B cell (primary cell): Measurements from ENCODE around the gene KCNH5. TPM values are rescaled to one million over a fixed set of nuclear protein-coding genes. Genes with fewer than 3 reads are reported as not detected.

Source experiments
- ATAC-seq: fragments of 200-7000 bp; cut with Tn5 transposase; one replicate; pipeline ENCODE4 v1.10.0; 2021; ENCODE audit warnings: low read depth, mild to moderate bottlenecking, moderate number of reproducible peaks, moderate library complexity
- CTCF ChIA-PET: fragments of 350-600 bp; sonication (Branson Sonifier 250); formaldehyde crosslinking; loops from one replicate; lab custom pipeline; 2021; ENCODE audit warnings: antibody characterized with exemption, inconsistent platforms; lab: Charles Lee
- POLR2A ChIA-PET: fragments of 350-600 bp; sonication (Branson Sonifier 250); formaldehyde crosslinking; loops from one replicate; lab custom pipeline; 2021; ENCODE audit warnings: antibody characterized with exemption; lab: Charles Lee
- DNase-seq: peaks from one replicate; pipeline ENCODE4 v3.0.0; 2013
- H2AFZ ChIP-seq: 2 replicates; pipeline ENCODE4 v1.6.1; 2012; ENCODE audit warnings: mild to moderate bottlenecking, low read depth, low read length; ENCODE audit not compliant: insufficient read depth, poor library complexity, severe bottlenecking
- H3K27ac ChIP-seq, 2 donors: 1 replicate in 1 of 2; 2 replicates in 1 of 2; pipeline ENCODE4 v1.5.1; 2012 to 2013; ENCODE audit warnings: low read length in 2 of 2, mild to moderate bottlenecking in 2 of 2, moderate library complexity in 1 of 2
- H3K27me3 ChIP-seq, 4 experiments: fragments of 200-600 bp in 1 of 4; sonication (generic) in 1 of 4; replicated peaks in 1 of 4; 1 replicate in 2 of 4; 2 replicates in 2 of 4; pipeline versions ENCODE4 v1.6.1 to v1.7.0; 2013 to 2016; ENCODE audit warnings: low read length in 3 of 4, mild to moderate bottlenecking in 2 of 4, mixed read lengths in 1 of 4, moderate library complexity in 1 of 4; ENCODE audit not compliant: insufficient read depth in 4 of 4, control insufficient read depth in 3 of 4; ENCODE audit errors: control extremely low read depth in 1 of 4
- H3K36me3 ChIP-seq, 2 experiments: replicated peaks in 1 of 2; 1 replicate in 1 of 2; 2 replicates in 1 of 2; pipeline versions ENCODE4 v1.6.1 to v1.7.1; 2013; ENCODE audit warnings: low read length in 1 of 2; ENCODE audit not compliant: insufficient read depth in 2 of 2, control insufficient read depth in 1 of 2; ENCODE audit errors: control extremely low read depth in 1 of 2, extremely low read depth in 1 of 2
- H3K4me1 ChIP-seq, 2 donors: fragments of 200-600 bp in 1 of 2; sonication (generic) in 1 of 2; 1 replicate in 1 of 2; 2 replicates in 1 of 2; pipeline versions ENCODE4 v1.5.1 to v1.6.1; 2013 to 2017; ENCODE audit warnings: low read length in 2 of 2; ENCODE audit not compliant: control insufficient read depth in 2 of 2, insufficient read depth in 2 of 2
- H3K4me2 ChIP-seq: replicated peaks from 2 replicates; pipeline ENCODE3; 2012; ENCODE audit warnings: mild to moderate bottlenecking, low read depth, low read length; ENCODE audit not compliant: poor library complexity, severe bottlenecking
- H3K4me3 ChIP-seq, 5 experiments: fragments of 200-600 bp in 1 of 5; sonication (generic) in 1 of 5; 1 replicate in 3 of 5; 2 replicates in 2 of 5; pipeline versions ENCODE4 v1.5.1 to v1.7.0; 2011 to 2016; ENCODE audit warnings: low read length in 4 of 5, mild to moderate bottlenecking in 4 of 5, low read depth in 2 of 5, control low read depth in 1 of 5, moderate library complexity in 1 of 5; ENCODE audit not compliant: insufficient read depth in 1 of 5; ENCODE audit errors: control extremely low read depth in 1 of 5, extremely low read depth in 1 of 5
- H3K79me2 ChIP-seq: fragments of 200-600 bp; sonication (generic); one replicate; pipeline ENCODE4 v1.6.0; 2016; ENCODE audit warnings: low read length; ENCODE audit not compliant: control insufficient read depth, insufficient read depth
- H3K9ac ChIP-seq: fragments of 200-600 bp; sonication (generic); 2 replicates; pipeline ENCODE4 v1.6.1; 2017; ENCODE audit warnings: mild to moderate bottlenecking, low read length, moderate library complexity
- H3K9me3 ChIP-seq, 3 donors: one replicate each; pipeline versions ENCODE4 v1.6.1 to v1.7.1; 2013; ENCODE audit warnings: low read length in 2 of 3; ENCODE audit not compliant: control insufficient read depth in 2 of 3, insufficient read depth in 1 of 3; ENCODE audit errors: control extremely low read depth in 1 of 3
- H4K20me1 ChIP-seq: 2 replicates; pipeline ENCODE4 v1.6.0; 2012; ENCODE audit warnings: mild to moderate bottlenecking, low read length; ENCODE audit not compliant: insufficient read depth, control insufficient read depth, poor library complexity, severe bottlenecking
- H3K27ac Mint-ChIP-seq: one replicate; pipeline ENCODE4 v1.8.0; 2021; ENCODE audit warnings: mixed read lengths
- H3K27me3 Mint-ChIP-seq: one replicate; pipeline ENCODE4 v1.8.0; 2021; ENCODE audit warnings: mixed read lengths
- H3K4me1 Mint-ChIP-seq: one replicate; pipeline ENCODE4 v1.8.0; 2021; ENCODE audit warnings: mixed read lengths
- H3K4me3 Mint-ChIP-seq: one replicate; pipeline ENCODE4 v1.8.0; 2021; ENCODE audit warnings: mixed read lengths
- H3K9me3 Mint-ChIP-seq: one replicate; pipeline ENCODE4 v1.8.0; 2022; ENCODE audit warnings: mixed read lengths; ENCODE audit not compliant: insufficient read depth
- EZH2 ChIP-seq: IDR thresholded peaks from 2 replicates; pipeline ENCODE4 v1.6.1; 2012; ENCODE audit warnings: borderline replicate concordance, low read depth, mild to moderate bottlenecking, moderate library complexity, low read length; ENCODE audit not compliant: insufficient read depth, poor library complexity, severe bottlenecking
- WGBS: methylation state at CpG from one replicate; pipeline ENCODE4 v1.1.5; 2013; ENCODE audit warnings: missing lambda C conversion rate; ENCODE audit not compliant: insufficient coverage; 5-methylcytosine and 5-hydroxymethylcytosine counted together
- intact Hi-C: fragments of 100-400 bp; cut with micrococcal nuclease; formaldehyde crosslinking; loops from one replicate; pipeline ENCODE4 v1.10.0; 2022
- polyA plus RNA-seq: library from polyadenylated mRNA; depleted of rRNA; stranded (reverse); fragments of >200 nt; gene quantifications from 2 replicates; pipeline ENCODE4 v1.2.3, GENCODE V29; 2012
- total RNA-seq, 2 donors: library from RNA; stranded (reverse); fragments of 120-200 nt in 1 of 2; gene quantifications; 1 replicate in 1 of 2; 2 replicates in 1 of 2; pipeline versions ENCODE4 v1.2.3 to v1.2.4, GENCODE V29; 2013 to 2022
- TF ChIP-seq, protein P1 (sequence below): fragments of 200-600 bp; IDR thresholded peaks from one replicate; pipeline ENCODE4 v1.8.0; 2022; ENCODE audit warnings: antibody characterized with exemption, mild to moderate bottlenecking

Gene KCNH5
- total and polyA plus RNA-seq, 2 donors (not counting 1 experiment from before 2014, with no cell fraction given): not detected

DNA sequence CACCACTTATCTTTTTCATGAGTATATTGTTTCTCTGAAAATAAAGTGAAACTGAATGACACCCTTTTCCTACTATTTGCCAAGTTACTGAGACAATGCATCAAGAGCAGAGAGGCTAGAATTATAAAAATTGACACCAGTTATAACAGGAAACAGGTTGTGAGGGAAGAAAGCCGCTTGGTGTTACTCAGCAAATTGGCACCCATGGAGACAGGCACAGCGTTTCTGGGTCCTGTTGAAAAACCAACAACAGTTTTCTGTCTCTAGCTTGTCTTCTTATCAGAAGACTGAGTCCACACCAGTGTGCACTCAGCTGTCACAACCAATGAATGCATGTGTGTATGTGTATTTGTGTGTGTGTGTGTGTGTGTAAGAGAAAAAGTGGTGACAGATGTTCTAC, 267.7 kb downstream of the KCNH5 start:
- intact Hi-C loops: no loop called here
- Mint-ChIP-seq H3K27ac (no peak overlapping the region), H3K9me3 (peaks cover 9% of the 10 kb centered on the region), H3K4me3 (no peak overlapping the region), H3K27me3 (no peaks in the 10 kb centered on the region), H3K4me1 (no peaks in the 10 kb centered on the region)
- CTCF ChIA-PET: no interaction called here
- Histone ChIP-seq H3K79me2 (no peaks in the 10 kb centered on the region), H3K9me3 (peaks cover 0 to 4% (median 0%) of the 10 kb centered on the region in 3 donors), H3K36me3 (no peaks in the 10 kb centered on the region), H3K27me3 (no peaks in the 10 kb centered on the region), H2AFZ (no peak overlapping the region), H4K20me1 (no peaks in the 10 kb centered on the region), H3K27ac (no peak overlapping the region), H3K4me1 (no peaks in the 10 kb centered on the region), H3K4me3 (no peak overlapping the region), H3K4me2 (no peak overlapping the region), H3K9ac (no peak overlapping the region)
- WGBS: 72% methylated on average over 2 of the region's 2 CpGs
- DNase-seq (no peak), ATAC-seq (no peak)
- no peak for TF ChIP-seq EZH2
- TF ChIP-seq, protein P1, sequence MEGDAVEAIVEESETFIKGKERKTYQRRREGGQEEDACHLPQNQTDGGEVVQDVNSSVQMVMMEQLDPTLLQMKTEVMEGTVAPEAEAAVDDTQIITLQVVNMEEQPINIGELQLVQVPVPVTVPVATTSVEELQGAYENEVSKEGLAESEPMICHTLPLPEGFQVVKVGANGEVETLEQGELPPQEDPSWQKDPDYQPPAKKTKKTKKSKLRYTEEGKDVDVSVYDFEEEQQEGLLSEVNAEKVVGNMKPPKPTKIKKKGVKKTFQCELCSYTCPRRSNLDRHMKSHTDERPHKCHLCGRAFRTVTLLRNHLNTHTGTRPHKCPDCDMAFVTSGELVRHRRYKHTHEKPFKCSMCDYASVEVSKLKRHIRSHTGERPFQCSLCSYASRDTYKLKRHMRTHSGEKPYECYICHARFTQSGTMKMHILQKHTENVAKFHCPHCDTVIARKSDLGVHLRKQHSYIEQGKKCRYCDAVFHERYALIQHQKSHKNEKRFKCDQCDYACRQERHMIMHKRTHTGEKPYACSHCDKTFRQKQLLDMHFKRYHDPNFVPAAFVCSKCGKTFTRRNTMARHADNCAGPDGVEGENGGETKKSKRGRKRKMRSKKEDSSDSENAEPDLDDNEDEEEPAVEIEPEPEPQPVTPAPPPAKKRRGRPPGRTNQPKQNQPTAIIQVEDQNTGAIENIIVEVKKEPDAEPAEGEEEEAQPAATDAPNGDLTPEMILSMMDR: no peak
- POLR2A ChIA-PET: no interaction called here

DNA sequence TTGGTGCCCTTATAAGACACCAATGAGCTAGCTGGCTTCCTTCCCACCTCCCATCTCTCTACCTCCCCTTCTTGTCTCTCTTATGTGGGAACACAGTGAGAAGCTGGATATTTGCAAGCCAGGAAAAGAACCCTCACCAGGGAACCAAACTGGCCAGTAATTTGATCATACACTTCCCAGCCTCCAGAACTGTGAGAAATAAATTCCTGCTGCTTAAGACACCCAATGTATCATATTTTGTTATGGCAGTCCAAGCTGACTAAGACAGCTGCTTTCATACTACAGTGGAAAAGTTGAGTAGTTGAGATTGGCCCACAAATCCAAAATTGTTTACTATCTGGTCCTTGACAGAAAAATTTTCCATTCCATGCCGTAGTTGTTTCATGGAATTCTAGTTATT, 269.0 kb downstream of the KCNH5 start:
- DNase-seq: no peak
- ATAC-seq: no peak
- H3K9me3 ChIP-seq: peaks cover 0 to 1% (median 0%) of the 10 kb centered on the region in 3 donors
- TF ChIP-seq, protein P1: no peak
- no peak for TF ChIP-seq EZH2
- WGBS: no CpG with 5 or more reads among the region's 1 CpG
- no peaks in the 10 kb centered on the region for H3K4me1 ChIP-seq
- Mint-ChIP-seq H3K4me3 (no peak overlapping the region), H3K9me3 (peaks cover 5% of the 10 kb centered on the region), H3K4me1 (no peaks in the 10 kb centered on the region), H3K27ac (no peak overlapping the region), H3K27me3 (no peaks in the 10 kb centered on the region)
- intact Hi-C loops: no loop called here
- H3K79me2 ChIP-seq: no peaks in the 10 kb centered on the region
- H3K27me3 ChIP-seq: no peaks in the 10 kb centered on the region
- ChIA-PET POLR2A (no interaction called here), CTCF (no interaction called here)
- H3K4me3 ChIP-seq: no peak overlapping the region
- H3K27ac ChIP-seq: no peak overlapping the region
- H2AFZ ChIP-seq: no peak overlapping the region
- no peaks in the 10 kb centered on the region for H3K36me3 ChIP-seq
- H3K9ac ChIP-seq: no peak overlapping the region
- no peak overlapping the region for H3K4me2 ChIP-seq
- no peaks in the 10 kb centered on the region for H4K20me1 ChIP-seq
